Neural cell (in vitro differentiated cells): ENCODE measurements around the gene RALGDS. TPM values are rescaled to one million over a fixed set of nuclear protein-coding genes. Genes with fewer than 3 reads are reported as not detected.

Experiments used
- H2AFZ ChIP-seq: fragments of 200-600, 300-800 bp; sonication (generic), shearing (Covaris generic); 2 replicates; pipeline ENCODE4 v1.6.0; 2014; ENCODE audit warnings: low read depth, mild to moderate bottlenecking, antibody characterized with exemption, low read length, moderate library complexity
- H3F3A ChIP-seq: fragments of 200-600 bp; shearing (Covaris generic); 2 replicates; pipeline ENCODE4 v1.6.1; 2016; ENCODE audit warnings: mild to moderate bottlenecking, moderate library complexity, mixed read lengths, antibody characterized with exemption, low read length; ENCODE audit not compliant: insufficient read depth, poor library complexity, severe bottlenecking
- H3K27ac ChIP-seq: fragments of 200-600, 300-800 bp; sonication (generic), shearing (Covaris generic); 2 replicates; pipeline ENCODE4 v1.5.1; 2014; ENCODE audit warnings: mild to moderate bottlenecking, low read length, moderate library complexity
- H3K27me3 ChIP-seq: fragments of 300-800, 200-600 bp; sonication (generic), shearing (Covaris generic); 2 replicates; pipeline ENCODE4 v1.6.0; 2014; ENCODE audit warnings: mild to moderate bottlenecking, low read depth, low read length, moderate library complexity; ENCODE audit not compliant: insufficient read depth
- H3K36me3 ChIP-seq: fragments of 300-800, 200-600 bp; sonication (generic), shearing (Covaris generic); 2 replicates; pipeline ENCODE4 v1.5.1; 2014; ENCODE audit warnings: mild to moderate bottlenecking, antibody characterized with exemption, low read length, moderate library complexity; ENCODE audit not compliant: insufficient read depth
- H3K4me2 ChIP-seq: fragments of 300-800, 200-600 bp; sonication (generic), shearing (Covaris generic); 2 replicates; pipeline ENCODE4 v1.6.0; 2014; ENCODE audit warnings: mild to moderate bottlenecking, low read length
- H3K4me3 ChIP-seq: fragments of 300-800, 200-600 bp; sonication (generic), shearing (Covaris generic); 2 replicates; pipeline ENCODE4 v1.5.1; 2014; ENCODE audit warnings: mild to moderate bottlenecking, low read length, moderate library complexity
- H3K79me2 ChIP-seq: fragments of 200-600 bp; shearing (Covaris generic); replicated peaks from 2 replicates; pipeline ENCODE4 v1.6.0; 2014; ENCODE audit warnings: mild to moderate bottlenecking, low read length, moderate library complexity; ENCODE audit not compliant: insufficient read depth
- H3K9ac ChIP-seq: fragments of 300-800, 200-600 bp; sonication (generic), shearing (Covaris generic); 2 replicates; pipeline ENCODE4 v1.6.1; 2016; ENCODE audit warnings: mild to moderate bottlenecking, low read length, mixed read lengths
- H3K9me2 ChIP-seq: fragments of 200-600 bp; shearing (Covaris generic); 2 replicates; pipeline ENCODE4 v1.6.1; 2016; ENCODE audit warnings: mild to moderate bottlenecking, low read length, mixed read lengths; ENCODE audit not compliant: insufficient read depth
- H3K9me3 ChIP-seq: fragments of 200-600, 300-800 bp; sonication (generic), shearing (Covaris generic); 2 replicates; pipeline ENCODE4 v1.6.1; 2016; ENCODE audit warnings: mild to moderate bottlenecking, mixed run types, low read length, moderate library complexity, mixed read lengths
- H4K20me1 ChIP-seq: fragments of 200-600 bp; shearing (Covaris generic); 2 replicates; pipeline ENCODE4 v1.6.1; 2016; ENCODE audit warnings: mild to moderate bottlenecking, mixed run types; ENCODE audit not compliant: insufficient read depth
- EP300 ChIP-seq: fragments of 450-650 bp; conservative IDR thresholded peaks from 2 replicates; pipeline ENCODE4 v1.6.1; 2014; ENCODE audit warnings: antibody characterized with exemption, mild to moderate bottlenecking, moderate library complexity; ENCODE audit not compliant: poor library complexity, severe bottlenecking
- EZH2 ChIP-seq: fragments of 200-600, 300-800 bp; shearing (Covaris generic), sonication (generic); IDR thresholded peaks from 2 replicates; pipeline ENCODE4 v1.6.1; 2014; ENCODE audit warnings: antibody characterized with exemption, low read length, borderline replicate concordance, mild to moderate bottlenecking; ENCODE audit not compliant: insufficient read depth, poor library complexity, severe bottlenecking
- MXI1 ChIP-seq: fragments of 450-650 bp; conservative IDR thresholded peaks from 2 replicates; pipeline ENCODE4 v1.6.1; 2014; ENCODE audit warnings: antibody characterized with exemption, mild to moderate bottlenecking; ENCODE audit not compliant: poor library complexity, severe bottlenecking
- POLR2AphosphoS5 ChIP-seq: IDR thresholded peaks from 2 replicates; pipeline ENCODE4 v1.6.1; 2012
- RAD21 ChIP-seq: fragments of 450-650 bp; conservative IDR thresholded peaks from 2 replicates; pipeline ENCODE4 v1.6.1; 2014; ENCODE audit warnings: antibody characterized with exemption, mild to moderate bottlenecking, moderate library complexity
- SMC3 ChIP-seq: fragments of 450-650 bp; conservative IDR thresholded peaks from 2 replicates; pipeline ENCODE4 v1.6.1; 2014; ENCODE audit warnings: antibody characterized with exemption, mild to moderate bottlenecking, moderate library complexity; ENCODE audit not compliant: poor library complexity
- TAF1 ChIP-seq: IDR thresholded peaks from 2 replicates; pipeline ENCODE4 v1.6.1; 2012; ENCODE audit warnings: low read depth
- polyA plus RNA-seq: library from polyadenylated mRNA; depleted of rRNA; stranded (reverse); fragments of >200 nt; gene quantifications from 2 replicates; pipeline ENCODE4 v1.2.3, GENCODE V29; 2014
- TF ChIP-seq, protein P1 (sequence below): fragments of 450-650 bp; IDR thresholded peaks from 2 replicates; pipeline ENCODE4 v1.5.1; 2014; ENCODE audit warnings: antibody characterized with exemption, mild to moderate bottlenecking, moderate library complexity; ENCODE audit not compliant: poor library complexity, severe bottlenecking
- TF ChIP-seq, protein P2 (sequence below): IDR thresholded peaks from 2 replicates; pipeline ENCODE4 v1.6.1; 2012; ENCODE audit warnings: borderline replicate concordance

RALGDS gene
- polyA plus RNA-seq, 1 donor from 2014 or later = 174 TPM

GRCh38 chr9:133058071-133058470 is 63.0 kb downstream of the RALGDS start:
- H3K9me2 ChIP-seq = no peaks in the 10 kb centered on the region
- H3K9me3 ChIP-seq = no peaks in the 10 kb centered on the region
- TF ChIP-seq EP300 (no peak), POLR2AphosphoS5 (no peak), TAF1 (no peak), RAD21 (no peak), SMC3 (no peak), MXI1 (no peak), EZH2 (no peak)
- TF ChIP-seq, protein P1, sequence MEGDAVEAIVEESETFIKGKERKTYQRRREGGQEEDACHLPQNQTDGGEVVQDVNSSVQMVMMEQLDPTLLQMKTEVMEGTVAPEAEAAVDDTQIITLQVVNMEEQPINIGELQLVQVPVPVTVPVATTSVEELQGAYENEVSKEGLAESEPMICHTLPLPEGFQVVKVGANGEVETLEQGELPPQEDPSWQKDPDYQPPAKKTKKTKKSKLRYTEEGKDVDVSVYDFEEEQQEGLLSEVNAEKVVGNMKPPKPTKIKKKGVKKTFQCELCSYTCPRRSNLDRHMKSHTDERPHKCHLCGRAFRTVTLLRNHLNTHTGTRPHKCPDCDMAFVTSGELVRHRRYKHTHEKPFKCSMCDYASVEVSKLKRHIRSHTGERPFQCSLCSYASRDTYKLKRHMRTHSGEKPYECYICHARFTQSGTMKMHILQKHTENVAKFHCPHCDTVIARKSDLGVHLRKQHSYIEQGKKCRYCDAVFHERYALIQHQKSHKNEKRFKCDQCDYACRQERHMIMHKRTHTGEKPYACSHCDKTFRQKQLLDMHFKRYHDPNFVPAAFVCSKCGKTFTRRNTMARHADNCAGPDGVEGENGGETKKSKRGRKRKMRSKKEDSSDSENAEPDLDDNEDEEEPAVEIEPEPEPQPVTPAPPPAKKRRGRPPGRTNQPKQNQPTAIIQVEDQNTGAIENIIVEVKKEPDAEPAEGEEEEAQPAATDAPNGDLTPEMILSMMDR = no peak
- TF ChIP-seq, protein P2, sequence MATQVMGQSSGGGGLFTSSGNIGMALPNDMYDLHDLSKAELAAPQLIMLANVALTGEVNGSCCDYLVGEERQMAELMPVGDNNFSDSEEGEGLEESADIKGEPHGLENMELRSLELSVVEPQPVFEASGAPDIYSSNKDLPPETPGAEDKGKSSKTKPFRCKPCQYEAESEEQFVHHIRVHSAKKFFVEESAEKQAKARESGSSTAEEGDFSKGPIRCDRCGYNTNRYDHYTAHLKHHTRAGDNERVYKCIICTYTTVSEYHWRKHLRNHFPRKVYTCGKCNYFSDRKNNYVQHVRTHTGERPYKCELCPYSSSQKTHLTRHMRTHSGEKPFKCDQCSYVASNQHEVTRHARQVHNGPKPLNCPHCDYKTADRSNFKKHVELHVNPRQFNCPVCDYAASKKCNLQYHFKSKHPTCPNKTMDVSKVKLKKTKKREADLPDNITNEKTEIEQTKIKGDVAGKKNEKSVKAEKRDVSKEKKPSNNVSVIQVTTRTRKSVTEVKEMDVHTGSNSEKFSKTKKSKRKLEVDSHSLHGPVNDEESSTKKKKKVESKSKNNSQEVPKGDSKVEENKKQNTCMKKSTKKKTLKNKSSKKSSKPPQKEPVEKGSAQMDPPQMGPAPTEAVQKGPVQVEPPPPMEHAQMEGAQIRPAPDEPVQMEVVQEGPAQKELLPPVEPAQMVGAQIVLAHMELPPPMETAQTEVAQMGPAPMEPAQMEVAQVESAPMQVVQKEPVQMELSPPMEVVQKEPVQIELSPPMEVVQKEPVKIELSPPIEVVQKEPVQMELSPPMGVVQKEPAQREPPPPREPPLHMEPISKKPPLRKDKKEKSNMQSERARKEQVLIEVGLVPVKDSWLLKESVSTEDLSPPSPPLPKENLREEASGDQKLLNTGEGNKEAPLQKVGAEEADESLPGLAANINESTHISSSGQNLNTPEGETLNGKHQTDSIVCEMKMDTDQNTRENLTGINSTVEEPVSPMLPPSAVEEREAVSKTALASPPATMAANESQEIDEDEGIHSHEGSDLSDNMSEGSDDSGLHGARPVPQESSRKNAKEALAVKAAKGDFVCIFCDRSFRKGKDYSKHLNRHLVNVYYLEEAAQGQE = no peak
- no peak overlapping the region for H3K4me3 ChIP-seq
- no peak overlapping the region for H2AFZ ChIP-seq
- no peaks in the 10 kb centered on the region for H3F3A ChIP-seq
- no peak overlapping the region for H3K9ac ChIP-seq
- H3K4me2 ChIP-seq = no peak overlapping the region
- no peaks in the 10 kb centered on the region for H4K20me1 ChIP-seq
- no peaks in the 10 kb centered on the region for H3K27me3 ChIP-seq
- no peak overlapping the region for H3K27ac ChIP-seq
- no peaks in the 10 kb centered on the region for H3K36me3 ChIP-seq
- H3K79me2 ChIP-seq = no peaks in the 10 kb centered on the region

GRCh38 chr9:133057553-133057952 is 63.5 kb downstream of the RALGDS start:
- H3K4me2 ChIP-seq = no peak overlapping the region
- no peaks in the 10 kb centered on the region for H3K9me3 ChIP-seq
- TF ChIP-seq EZH2 (no peak), MXI1 (no peak), SMC3 (no peak), RAD21 (no peak), POLR2AphosphoS5 (no peak), EP300 (no peak), TAF1 (no peak)
- TF ChIP-seq, protein P2 = no peak
- TF ChIP-seq, protein P1 = no peak
- no peak overlapping the region for H3K9ac ChIP-seq
- no peaks in the 10 kb centered on the region for H3K27me3 ChIP-seq
- H3K27ac ChIP-seq = no peak overlapping the region
- H3K4me3 ChIP-seq = no peak overlapping the region
- H3K79me2 ChIP-seq = no peaks in the 10 kb centered on the region
- H3K36me3 ChIP-seq = no peaks in the 10 kb centered on the region
- no peaks in the 10 kb centered on the region for H3F3A ChIP-seq
- no peaks in the 10 kb centered on the region for H3K9me2 ChIP-seq
- H4K20me1 ChIP-seq = no peaks in the 10 kb centered on the region
- H2AFZ ChIP-seq = no peak overlapping the region
